Stimulated activated CD8-positive, alpha-beta memory T cell treated with anti-CD3 and anti-CD28 coated beads, Interleukin-4, amount 100 ng/mL, for 4 hours (primary cell): Measurements from ENCODE around the gene NRP2.

Source experiments
- DNase-seq, 2 donors: peaks; one replicate each; pipeline ENCODE4 v3.0.0-alpha.2; 2020; ENCODE audit warnings: low read depth in 2 of 2, low spot score in 1 of 2

Gene NRP2

GRCh38 chr2:205705511-205706349 is 23.4 kb downstream of the NRP2 start:
- DNase-seq, result no peak

- DNase-seq, result no peak
These were observed 24.6 kb downstream of the NRP2 start for GRCh38 chr2:205706769-205707381.

GRCh38 chr2:205708231-205708631 is 25.9 kb downstream of the NRP2 start:
- no peak for DNase-seq

- no peak for DNase-seq
These were observed 27.0 kb downstream of the NRP2 start for GRCh38 chr2:205709319-205709718.

- no peak for DNase-seq
These were observed 30.2 kb downstream of the NRP2 start for GRCh38 chr2:205712508-205712907.

GRCh38 chr2:205713086-205713485 is 30.8 kb downstream of the NRP2 start:
- no peak for DNase-seq

GRCh38 chr2:205714058-205714776 is 31.9 kb downstream of the NRP2 start:
- no peak for DNase-seq

GRCh38 chr2:205714789-205715720 is 32.8 kb downstream of the NRP2 start:
- DNase-seq, result no peak

- DNase-seq, result no peak
These were observed 33.7 kb downstream of the NRP2 start for GRCh38 chr2:205715831-205716525.

- no peak for DNase-seq
These were observed 35.0 kb downstream of the NRP2 start for GRCh38 chr2:205717175-205717846.

GRCh38 chr2:205717999-205718398 is 35.7 kb downstream of the NRP2 start:
- DNase-seq, result no peak

GRCh38 chr2:205719847-205720246 is 37.5 kb downstream of the NRP2 start:
- DNase-seq, result no peak

- no peak for DNase-seq
These were observed 38.2 kb downstream of the NRP2 start for GRCh38 chr2:205720451-205720902.

- no peak for DNase-seq
These were observed 38.8 kb downstream of the NRP2 start for GRCh38 chr2:205721057-205721449.

- DNase-seq, result no peak
These were observed 40.1 kb downstream of the NRP2 start for GRCh38 chr2:205722283-205722918.

GRCh38 chr2:205723179-205723578 is 40.9 kb downstream of the NRP2 start:
- no peak for DNase-seq

GRCh38 chr2:205725059-205725458 is 42.8 kb downstream of the NRP2 start:
- DNase-seq, result no peak

GRCh38 chr2:205726506-205726905 is 44.2 kb downstream of the NRP2 start:
- DNase-seq, result no peak

GRCh38 chr2:205727174-205727573 is 44.9 kb downstream of the NRP2 start:
- no peak for DNase-seq
